ENCODE data around the gene GPX8.
A peak's percentile ranks its signal among the peaks of the same experiment; 100 is the strongest.

GPX8 gene

DNA sequence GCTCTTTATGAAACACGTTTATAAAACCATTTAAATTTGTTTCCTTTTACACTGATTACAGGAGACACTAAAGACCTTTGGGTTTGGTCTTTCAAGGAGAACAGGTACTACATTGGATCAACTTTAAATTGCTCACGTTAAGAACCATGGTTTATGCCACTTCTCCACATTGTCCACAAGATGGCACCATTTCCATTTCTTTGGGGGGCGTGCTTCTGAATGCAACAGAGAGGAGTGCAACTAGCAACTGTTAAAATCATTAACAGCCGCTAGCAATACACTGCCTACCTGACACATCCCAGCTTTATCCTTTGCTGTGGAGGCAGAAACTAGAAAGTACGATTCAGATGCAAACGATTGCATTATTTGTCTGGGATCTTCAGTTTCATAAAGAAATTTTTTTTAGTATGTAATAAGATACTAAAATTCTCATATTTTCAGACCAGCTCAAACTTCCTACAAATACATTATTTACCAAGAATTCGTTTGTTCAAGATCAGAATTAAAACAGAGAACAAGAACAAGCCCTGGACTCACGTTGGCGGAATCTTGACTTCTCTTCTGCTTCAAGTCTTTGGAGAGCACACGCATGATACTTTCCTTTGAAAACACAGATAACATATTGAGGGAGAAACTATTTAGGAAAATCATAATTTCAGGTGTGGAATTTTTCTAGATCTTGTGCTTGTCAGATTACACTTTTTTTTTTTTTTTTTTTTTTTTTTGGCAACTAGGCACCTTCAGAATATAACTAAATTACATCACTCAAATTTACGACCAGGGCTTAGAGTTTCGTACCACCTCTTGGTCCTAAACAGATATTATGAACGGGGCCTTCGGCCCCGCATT lies 12.3 kb downstream of the GPX8 start:
- Histone ChIP-seq H3K4me2 (ENCODE audit: low read length) (peak overlapping the region; percentile 97), H3K36me3 (ENCODE audit: control insufficient read depth, low read length) (no peaks in the 10 kb centered on the region), H4K20me1 (ENCODE audit: control insufficient read depth, insufficient read depth, low read depth, low read length) (no peaks in the 10 kb centered on the region), H3K4me3 (ENCODE audit: low read length) (peak overlapping the region; percentile 77), H3K27me3 (ENCODE audit: control insufficient read depth, low read length) (peaks cover 62% of the 10 kb centered on the region), H3F3A (ENCODE audit: control insufficient read depth, insufficient read depth) (no peaks in the 10 kb centered on the region), H3K27ac (ENCODE audit: low read depth, low read length) (no peak overlapping the region), H3K9me3 (ENCODE audit: control insufficient read depth, insufficient read depth, low read length) (no peaks in the 10 kb centered on the region), H3K79me2 (ENCODE audit: control insufficient read depth, low read length) (no peaks in the 10 kb centered on the region), H3K9me2 (replicated peaks; ENCODE audit: control insufficient read depth, low read length) (no peaks in the 10 kb centered on the region), H3K4me1 (ENCODE audit: control insufficient read depth, low read length) (peaks cover 31% of the 10 kb centered on the region)
- no peak for TF ChIP-seq EZH2phosphoT487 (IDR thresholded peaks at IDR 0.05; ENCODE audit: borderline replicate concordance, low read length)
- TF ChIP-seq, protein P1, sequence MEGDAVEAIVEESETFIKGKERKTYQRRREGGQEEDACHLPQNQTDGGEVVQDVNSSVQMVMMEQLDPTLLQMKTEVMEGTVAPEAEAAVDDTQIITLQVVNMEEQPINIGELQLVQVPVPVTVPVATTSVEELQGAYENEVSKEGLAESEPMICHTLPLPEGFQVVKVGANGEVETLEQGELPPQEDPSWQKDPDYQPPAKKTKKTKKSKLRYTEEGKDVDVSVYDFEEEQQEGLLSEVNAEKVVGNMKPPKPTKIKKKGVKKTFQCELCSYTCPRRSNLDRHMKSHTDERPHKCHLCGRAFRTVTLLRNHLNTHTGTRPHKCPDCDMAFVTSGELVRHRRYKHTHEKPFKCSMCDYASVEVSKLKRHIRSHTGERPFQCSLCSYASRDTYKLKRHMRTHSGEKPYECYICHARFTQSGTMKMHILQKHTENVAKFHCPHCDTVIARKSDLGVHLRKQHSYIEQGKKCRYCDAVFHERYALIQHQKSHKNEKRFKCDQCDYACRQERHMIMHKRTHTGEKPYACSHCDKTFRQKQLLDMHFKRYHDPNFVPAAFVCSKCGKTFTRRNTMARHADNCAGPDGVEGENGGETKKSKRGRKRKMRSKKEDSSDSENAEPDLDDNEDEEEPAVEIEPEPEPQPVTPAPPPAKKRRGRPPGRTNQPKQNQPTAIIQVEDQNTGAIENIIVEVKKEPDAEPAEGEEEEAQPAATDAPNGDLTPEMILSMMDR (IDR thresholded peaks at IDR 0.05; ENCODE audit: low read depth, low read length, poor library complexity, severe bottlenecking), result peak; percentile 89

DNA sequence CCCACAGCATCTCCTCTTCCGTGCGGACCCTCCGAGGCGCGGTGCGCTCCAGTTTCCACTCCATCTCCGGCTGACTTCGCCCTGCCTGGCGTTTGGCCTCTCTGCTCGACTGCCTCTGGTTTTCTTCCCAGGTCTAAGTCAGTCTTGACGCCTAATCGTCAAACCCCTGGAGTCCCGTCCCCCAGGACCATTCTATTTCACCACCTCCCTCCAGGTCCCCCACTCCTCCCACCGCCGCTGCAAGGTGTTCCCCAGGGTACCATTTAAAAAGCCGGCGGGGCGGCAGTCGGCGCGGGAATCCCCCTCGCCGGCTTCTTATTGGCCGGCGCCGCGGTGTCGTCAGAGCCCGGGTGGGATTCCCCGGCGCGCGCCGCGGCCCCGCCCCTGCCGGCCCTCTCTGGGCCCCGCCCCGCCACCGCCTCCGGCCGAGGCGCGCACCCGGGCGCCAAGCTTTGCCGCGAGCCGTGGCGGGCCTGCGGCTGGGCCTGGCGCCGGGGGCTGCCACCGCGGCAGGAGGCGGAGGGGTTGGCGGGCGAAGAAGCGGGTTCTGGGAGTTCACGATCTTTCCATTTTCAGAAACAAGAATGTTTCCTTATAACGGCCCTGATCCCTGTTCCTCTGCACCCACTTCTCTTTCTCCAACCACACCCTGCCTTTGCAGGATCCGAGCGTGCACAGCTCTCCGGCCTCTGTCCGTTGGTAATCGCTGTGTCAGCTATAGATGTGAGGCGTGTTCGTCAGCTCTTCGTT lies 13.1 kb downstream of the GPX8 start, which contains the start of gene CDC20B:
CDC20B (minus strand) TSS at position 241 of the 750 bp plus-strand sequence; CDS start at position 64, 177 bp downstream.
- H3K27me3 ChIP-seq (ENCODE audit: control insufficient read depth, low read length), result peaks cover 63% of the 10 kb centered on the region
- no peaks in the 10 kb centered on the region for H3K9me2 ChIP-seq (replicated peaks; ENCODE audit: control insufficient read depth, low read length)
- peak within 1 kb of the TSS; percentile 77 for H3K4me3 ChIP-seq (ENCODE audit: low read length)
- no peak for TF ChIP-seq EZH2phosphoT487 (IDR thresholded peaks at IDR 0.05; ENCODE audit: borderline replicate concordance, low read length)
- TF ChIP-seq, protein P1 (IDR thresholded peaks at IDR 0.05; ENCODE audit: low read depth, low read length, poor library complexity, severe bottlenecking), result no peak
- peaks cover 31% of the 10 kb centered on the region for H3K4me1 ChIP-seq (ENCODE audit: control insufficient read depth, low read length)
- H3K36me3 ChIP-seq (ENCODE audit: control insufficient read depth, low read length), result no peaks in the 10 kb centered on the region
- no peak within 1 kb of the TSS for H3K27ac ChIP-seq (ENCODE audit: low read depth, low read length)
- no peaks in the 10 kb centered on the region for H3F3A ChIP-seq (ENCODE audit: control insufficient read depth, insufficient read depth)
- H3K79me2 ChIP-seq (ENCODE audit: control insufficient read depth, low read length), result no peaks in the 10 kb centered on the region
- no peaks in the 10 kb centered on the region for H3K9me3 ChIP-seq (ENCODE audit: control insufficient read depth, insufficient read depth, low read length)
- H3K4me2 ChIP-seq (ENCODE audit: low read length), result peak within 1 kb of the TSS; percentile 97
- H4K20me1 ChIP-seq (ENCODE audit: control insufficient read depth, insufficient read depth, low read depth, low read length), result no peaks in the 10 kb centered on the region

DNA sequence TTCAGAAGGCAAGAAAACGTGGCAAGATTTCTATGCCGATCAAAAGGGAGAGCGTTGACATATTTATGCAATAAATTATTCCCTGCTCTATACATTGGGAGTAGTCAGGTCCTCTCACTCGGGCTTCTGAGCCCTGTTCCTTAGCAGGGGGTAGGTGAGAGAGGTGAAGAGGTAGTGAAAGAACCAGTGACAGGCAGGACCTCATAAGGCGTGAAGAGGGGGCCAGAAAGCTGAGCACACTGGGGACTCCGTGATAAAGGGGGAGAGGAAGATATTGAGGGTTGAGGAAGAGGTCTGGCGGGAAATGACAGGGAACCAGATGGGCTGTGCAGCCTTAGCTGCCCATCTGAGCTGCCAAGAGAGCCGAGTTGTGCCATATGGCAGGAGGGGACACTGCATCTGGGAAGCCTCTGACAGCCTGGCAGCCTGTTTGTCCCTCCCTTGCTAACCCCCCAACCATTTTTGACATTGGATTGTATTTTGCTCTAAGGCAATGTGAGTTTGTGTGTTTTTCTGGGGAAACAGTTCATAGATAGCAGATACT lies 13.8 kb downstream of the GPX8 start:
- peaks cover 69% of the 10 kb centered on the region for H3K27me3 ChIP-seq (ENCODE audit: control insufficient read depth, low read length)

More for the DNA sequence above, 13.8 kb downstream of the GPX8 start:
- Histone ChIP-seq H3K9me2 (replicated peaks; ENCODE audit: control insufficient read depth, low read length) (no peaks in the 10 kb centered on the region), H4K20me1 (ENCODE audit: control insufficient read depth, insufficient read depth, low read depth, low read length) (no peaks in the 10 kb centered on the region), H3K4me1 (ENCODE audit: control insufficient read depth, low read length) (peaks cover 31% of the 10 kb centered on the region), H3K9me3 (ENCODE audit: control insufficient read depth, insufficient read depth, low read length) (no peaks in the 10 kb centered on the region), H3K79me2 (ENCODE audit: control insufficient read depth, low read length) (no peaks in the 10 kb centered on the region), H3K36me3 (ENCODE audit: control insufficient read depth, low read length) (no peaks in the 10 kb centered on the region), H3K4me2 (ENCODE audit: low read length) (peak overlapping the region; percentile 97), H3K27ac (ENCODE audit: low read depth, low read length) (no peak overlapping the region), H3F3A (ENCODE audit: control insufficient read depth, insufficient read depth) (no peaks in the 10 kb centered on the region), H3K4me3 (ENCODE audit: low read length) (peak overlapping the region; percentile 77)
- TF ChIP-seq EZH2phosphoT487 (IDR thresholded peaks at IDR 0.05; ENCODE audit: borderline replicate concordance, low read length), result no peak
- TF ChIP-seq, protein P1 (IDR thresholded peaks at IDR 0.05; ENCODE audit: low read depth, low read length, poor library complexity, severe bottlenecking), result no peak
